ENCODE measurements around the gene SBK1. TPM values are rescaled to one million over a fixed set of nuclear protein-coding genes. Genes with fewer than 3 reads are reported as not detected.

Gene SBK1
- total RNA-seq, 1 donor from 2014 or later, result not detected

DNA sequence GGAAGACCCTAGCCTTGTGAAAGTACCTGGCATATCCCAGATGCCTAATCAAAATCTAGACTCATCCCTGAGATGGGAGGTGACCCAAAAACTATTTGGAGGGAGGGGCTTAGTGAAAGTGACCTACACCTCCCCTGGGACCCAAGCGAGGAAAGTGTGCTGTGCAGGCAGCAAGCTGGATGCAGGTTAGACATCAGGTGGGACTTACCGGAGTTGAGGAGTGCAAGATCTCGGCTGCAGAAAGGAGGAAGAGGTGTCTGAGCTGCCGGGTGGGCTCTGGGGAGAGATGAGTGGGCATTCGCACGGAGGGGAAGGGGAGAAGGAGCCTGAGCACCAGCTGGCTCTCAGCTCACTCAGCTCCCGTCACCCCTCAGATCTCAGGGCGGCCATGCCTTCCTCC is 10.3 kb upstream of the SBK1 start:
- no peak for DNase-seq (ENCODE audit: low read depth in 2 of 2)

GRCh38 chr16:28283173-28283572 is 9.2 kb upstream of the SBK1 start:
- DNase-seq (ENCODE audit: low read depth in 2 of 2), result no peak

DNA sequence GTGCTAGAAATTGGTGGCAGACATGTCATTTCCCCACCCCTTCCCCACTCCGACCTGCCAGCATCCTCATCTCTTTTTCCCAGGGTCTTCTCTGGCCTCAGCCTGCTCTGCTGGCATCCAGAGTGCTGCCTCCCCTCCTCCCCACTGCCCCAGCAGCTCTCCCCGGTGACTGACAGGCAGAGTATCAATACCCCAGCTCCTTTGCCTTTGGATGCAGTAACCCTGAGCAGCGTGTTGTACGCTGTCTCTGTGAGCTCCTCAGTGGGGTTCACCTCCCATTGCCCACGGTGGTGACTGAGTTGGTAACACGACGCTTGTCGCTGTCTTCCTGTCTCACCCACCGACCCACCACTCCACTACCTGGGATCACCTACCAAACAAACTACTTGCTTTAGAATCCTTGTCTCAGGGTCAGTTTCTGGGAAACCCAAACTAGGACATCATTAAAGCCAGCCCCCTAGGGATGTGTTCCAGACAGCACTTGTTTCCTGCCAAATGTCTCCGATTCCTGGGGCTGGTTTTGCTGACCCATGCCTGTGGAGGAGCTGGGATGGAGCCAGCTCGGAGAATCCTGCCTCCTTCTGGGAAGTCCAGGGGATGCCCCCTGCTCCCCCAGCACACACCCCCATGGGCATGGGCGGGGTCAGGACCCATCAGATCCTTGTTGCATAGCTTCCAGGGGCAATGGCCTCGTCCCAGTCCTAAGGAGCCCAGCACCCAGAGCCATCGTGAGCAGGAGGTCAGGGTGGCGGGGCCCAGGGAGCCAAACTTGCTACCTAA is 8.3 kb upstream of the SBK1 start:
- DNase-seq (ENCODE audit: low read depth in 2 of 2), result no peak

GRCh38 chr16:28285649-28286048 is 6.7 kb upstream of the SBK1 start:
- no peak for DNase-seq (ENCODE audit: low read depth in 2 of 2)

GRCh38 chr16:28288114-28288513 is 4.2 kb upstream of the SBK1 start:
- DNase-seq (ENCODE audit: low read depth in 2 of 2), result no peak

DNA sequence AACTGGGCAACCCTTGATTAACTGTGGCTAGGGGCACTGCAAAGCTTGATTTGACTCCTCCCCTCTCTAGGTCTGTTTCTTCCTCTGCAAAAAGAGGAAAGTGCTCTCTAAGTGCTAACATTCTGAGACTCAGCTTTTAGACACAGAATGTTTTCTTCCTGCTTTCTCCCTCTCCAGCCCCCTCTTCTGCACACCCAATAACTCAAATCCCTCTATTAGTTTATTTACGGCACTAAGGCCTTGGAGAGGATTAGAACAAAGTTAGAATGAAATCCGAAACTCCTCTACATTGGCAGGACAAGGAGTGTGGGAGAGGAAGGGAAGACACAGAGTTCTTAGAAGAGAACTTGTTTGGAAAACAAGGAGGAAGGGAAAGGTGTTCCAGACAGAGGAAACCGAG is 3.3 kb upstream of the SBK1 start:
- DNase-seq (ENCODE audit: low read depth in 2 of 2), result no peak

GRCh38 chr16:28289939-28290858 is 2.1 kb upstream of the SBK1 start:
- no peak for DNase-seq (ENCODE audit: low read depth in 2 of 2)

DNA sequence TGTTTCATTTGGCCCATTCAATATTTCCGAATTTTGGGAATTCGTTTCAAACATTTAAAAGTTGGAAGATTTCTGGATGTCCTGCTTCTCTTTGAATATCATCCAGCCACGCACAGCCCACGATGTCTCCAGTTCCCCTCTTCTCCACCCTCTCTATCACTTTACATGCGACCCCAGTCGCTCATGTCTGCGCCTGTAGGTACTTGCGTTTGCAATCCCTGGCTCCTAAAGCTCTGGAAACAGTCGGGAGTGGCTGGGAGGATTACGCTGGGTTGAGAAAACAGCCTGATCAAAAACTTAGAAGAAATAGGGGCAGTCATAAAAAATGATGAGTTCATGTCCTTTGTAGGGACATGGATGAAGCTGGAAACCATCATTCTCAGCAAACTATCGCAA is 1.5 kb upstream of the SBK1 start:
- no peak for DNase-seq (ENCODE audit: low read depth in 2 of 2)

- DNase-seq (ENCODE audit: low read depth in 2 of 2), result no peak
These were observed 641 bp downstream of the SBK1 start for GRCh38 chr16:28292731-28293600.

- DNase-seq (ENCODE audit: low read depth in 2 of 2), result no peak
These were observed 1.3 kb downstream of the SBK1 start for GRCh38 chr16:28293601-28293960.

GRCh38 chr16:28294201-28294600 is 1.9 kb downstream of the SBK1 start:
- no peak for DNase-seq (ENCODE audit: low read depth in 2 of 2)

- DNase-seq (ENCODE audit: low read depth in 2 of 2), result no peak
These were observed 3.0 kb downstream of the SBK1 start for GRCh38 chr16:28295276-28295675.

- no peak for DNase-seq (ENCODE audit: low read depth in 2 of 2)
These were observed 5.0 kb downstream of the SBK1 start for GRCh38 chr16:28297308-28297707.

DNA sequence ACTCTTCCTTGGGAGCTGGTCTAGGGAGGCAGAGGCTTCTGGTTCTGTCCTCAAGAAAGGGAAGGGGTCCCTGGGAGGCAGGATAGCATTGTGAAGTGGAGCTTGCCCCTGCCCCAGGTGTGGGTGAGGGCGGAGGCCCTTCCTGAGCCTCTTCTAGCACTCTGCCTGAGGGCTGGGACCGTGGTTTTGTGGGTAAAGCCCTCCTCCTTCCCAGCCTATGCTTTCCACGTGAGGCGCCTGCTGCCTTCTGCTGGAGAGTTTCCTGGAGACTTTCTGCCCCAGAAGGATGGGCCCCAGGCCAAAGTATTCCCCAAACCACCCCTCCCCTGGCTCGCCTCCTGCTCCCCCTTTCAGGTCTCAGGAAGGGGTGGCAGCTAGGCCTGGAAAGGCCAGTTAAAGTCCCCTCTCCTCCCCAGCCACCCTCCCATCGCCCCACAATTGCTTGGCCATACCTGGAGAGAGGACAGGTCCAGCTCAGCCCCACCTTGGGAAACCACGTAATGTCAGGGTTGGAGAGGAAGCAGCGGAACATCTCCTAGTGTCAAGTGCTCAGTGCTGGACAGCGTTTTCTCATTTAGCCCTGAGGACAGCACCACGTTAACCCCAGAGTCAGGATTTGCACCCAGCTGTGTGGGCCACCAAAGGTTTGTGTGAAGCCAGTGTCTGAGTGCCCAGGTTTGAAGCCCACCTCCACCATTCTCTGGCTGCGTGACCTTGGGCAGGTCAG is 5.6 kb downstream of the SBK1 start:
- DNase-seq (ENCODE audit: low read depth in 2 of 2), result no peak

DNA sequence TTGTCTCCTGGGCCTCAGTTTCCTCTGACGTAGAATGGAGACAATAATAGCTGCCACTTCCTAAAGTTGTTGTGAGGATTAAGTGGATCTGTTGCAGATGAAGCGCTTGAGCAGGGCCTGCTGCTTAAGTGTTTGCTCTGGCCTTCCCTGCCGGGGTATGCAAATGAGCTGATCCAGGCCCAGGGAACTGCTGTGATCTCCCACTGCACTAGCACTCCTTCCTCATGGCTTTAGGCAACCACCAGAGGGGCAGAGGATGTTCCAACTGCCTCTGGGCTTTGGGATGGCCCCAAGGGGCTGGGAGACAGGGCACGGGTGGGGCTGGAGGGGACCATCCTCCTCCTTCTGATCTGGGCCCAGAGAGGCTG is 6.2 kb downstream of the SBK1 start:
- DNase-seq (ENCODE audit: low read depth in 2 of 2), result no peak

- no peak for DNase-seq (ENCODE audit: low read depth in 2 of 2)
These were observed 8.0 kb downstream of the SBK1 start for GRCh38 chr16:28300327-28300726.

DNA sequence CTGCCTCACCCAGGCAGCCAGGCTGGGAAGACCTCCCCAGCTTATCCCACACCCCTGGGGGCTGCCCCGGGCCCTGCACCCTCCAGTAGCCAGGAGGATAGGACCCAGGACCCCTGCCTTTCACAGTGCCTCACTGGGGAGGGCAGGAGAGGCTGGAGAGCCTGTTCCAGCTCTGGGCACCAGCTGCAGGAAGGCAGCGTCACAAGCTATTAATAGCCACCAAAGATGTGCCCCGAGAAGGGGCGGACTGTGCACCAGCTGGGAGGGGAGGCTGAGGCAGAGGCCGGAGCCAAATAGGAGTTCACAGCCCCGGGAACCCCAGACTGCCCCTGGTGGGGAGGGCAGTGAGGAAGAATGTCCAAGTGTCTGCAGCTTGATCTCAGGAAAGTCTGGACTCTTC is 8.8 kb downstream of the SBK1 start:
- no peak for DNase-seq (ENCODE audit: low read depth in 2 of 2)

DNA sequence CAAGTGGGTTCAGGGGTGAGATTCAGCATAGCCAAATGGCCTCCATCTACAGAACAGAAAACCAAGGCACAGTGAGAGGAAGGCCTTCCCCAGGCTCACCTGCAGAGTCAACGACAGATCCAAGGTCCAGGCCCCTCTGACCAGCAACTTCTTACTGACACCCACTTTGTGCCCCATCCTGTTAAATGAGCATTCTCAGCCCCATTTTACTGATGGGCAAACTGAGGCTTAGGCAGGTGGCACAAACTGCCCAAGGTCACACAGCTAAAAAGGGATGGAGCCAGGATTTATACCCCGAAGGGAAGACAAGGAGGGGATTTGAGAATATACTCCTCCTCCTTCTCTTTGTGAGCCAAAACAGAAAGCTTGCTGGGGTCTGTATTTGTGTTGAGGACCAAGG is 9.3 kb downstream of the SBK1 start:
- no peak for DNase-seq (ENCODE audit: low read depth in 2 of 2)

DNA sequence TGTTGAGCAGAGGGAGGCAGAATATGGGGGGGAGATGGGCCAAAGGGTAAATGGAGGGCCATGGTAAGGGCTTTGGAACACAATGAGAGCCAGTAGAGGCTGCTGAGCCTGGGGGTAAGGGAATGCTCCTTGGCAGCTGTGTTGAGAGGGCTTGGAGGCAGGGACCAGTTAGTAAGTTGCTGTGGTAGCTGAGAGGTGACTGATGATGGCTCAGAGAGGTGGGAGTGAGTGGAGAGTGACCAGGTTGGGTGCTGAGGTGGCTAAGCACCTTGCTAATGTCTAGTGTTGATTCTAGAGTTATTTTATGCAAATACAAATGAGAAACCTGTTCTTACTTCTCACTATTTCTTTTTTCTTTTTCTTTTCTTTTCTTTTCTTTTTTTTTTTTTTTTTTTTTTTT is 10.8 kb downstream of the SBK1 start:
- no peak for DNase-seq (ENCODE audit: low read depth in 2 of 2)

GRCh38 chr16:28304214-28304613 is 11.9 kb downstream of the SBK1 start:
- DNase-seq (ENCODE audit: low read depth in 2 of 2), result peak; percentile 47 to 50

- no peak for DNase-seq (ENCODE audit: low read depth in 2 of 2)
These were observed 15.6 kb downstream of the SBK1 start for GRCh38 chr16:28307936-28308335.

Measured in lung microvascular endothelial cell (primary cell).